GM18499 (cell line): ENCODE data around the gene MAPK12.

Experiments
- ATAC-seq: cut with Tn5 transposase; IDR thresholded peaks from one replicate; pipeline ENCODE4 v1.9.1; 2021; ENCODE audit warnings: moderate number of reproducible peaks; ENCODE audit not compliant: insufficient read depth, unreplicated experiment

Gene MAPK12

DNA sequence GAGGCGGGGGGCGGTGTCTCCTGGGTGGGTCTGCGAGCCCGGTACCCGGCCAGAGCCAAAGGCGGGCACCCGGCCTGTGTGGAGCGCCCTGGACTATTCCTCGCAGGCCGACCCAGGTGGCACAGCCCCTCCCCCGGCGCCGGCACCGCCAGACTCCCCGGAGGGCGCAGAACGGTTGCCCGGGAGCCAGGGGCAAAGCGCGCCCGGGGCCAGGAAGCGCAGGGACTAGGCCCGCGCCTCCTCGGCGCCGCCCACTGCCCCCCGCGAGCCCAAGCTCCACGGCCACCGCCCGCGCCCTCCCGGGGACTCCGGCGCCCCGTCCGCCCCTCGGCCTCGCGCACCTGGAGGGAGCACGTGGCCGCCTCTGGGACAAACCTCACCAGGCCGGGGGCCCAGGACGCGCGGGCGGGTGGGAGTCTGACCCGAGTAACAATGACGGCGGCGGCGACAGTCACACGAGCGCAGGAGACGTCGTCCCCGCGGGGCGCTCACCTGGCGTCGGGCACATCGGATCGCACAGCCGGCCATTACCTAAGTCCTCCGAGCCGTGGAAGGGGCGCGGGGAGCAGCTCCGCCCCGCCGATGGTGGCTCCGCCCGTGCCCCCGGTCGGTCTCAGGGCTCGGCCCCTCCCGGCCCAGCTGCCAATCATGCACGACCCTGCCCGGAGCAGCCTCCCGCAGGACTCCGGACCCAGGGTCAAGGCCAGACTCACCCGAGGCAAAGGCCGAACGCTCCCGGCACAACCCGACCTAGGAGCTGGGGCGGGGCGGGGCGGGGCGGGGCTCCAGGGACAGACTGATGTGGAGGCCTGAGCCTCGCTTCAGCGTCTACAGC, 38.5 kb upstream of the MAPK12 start:
- ATAC-seq, result no peak

DNA sequence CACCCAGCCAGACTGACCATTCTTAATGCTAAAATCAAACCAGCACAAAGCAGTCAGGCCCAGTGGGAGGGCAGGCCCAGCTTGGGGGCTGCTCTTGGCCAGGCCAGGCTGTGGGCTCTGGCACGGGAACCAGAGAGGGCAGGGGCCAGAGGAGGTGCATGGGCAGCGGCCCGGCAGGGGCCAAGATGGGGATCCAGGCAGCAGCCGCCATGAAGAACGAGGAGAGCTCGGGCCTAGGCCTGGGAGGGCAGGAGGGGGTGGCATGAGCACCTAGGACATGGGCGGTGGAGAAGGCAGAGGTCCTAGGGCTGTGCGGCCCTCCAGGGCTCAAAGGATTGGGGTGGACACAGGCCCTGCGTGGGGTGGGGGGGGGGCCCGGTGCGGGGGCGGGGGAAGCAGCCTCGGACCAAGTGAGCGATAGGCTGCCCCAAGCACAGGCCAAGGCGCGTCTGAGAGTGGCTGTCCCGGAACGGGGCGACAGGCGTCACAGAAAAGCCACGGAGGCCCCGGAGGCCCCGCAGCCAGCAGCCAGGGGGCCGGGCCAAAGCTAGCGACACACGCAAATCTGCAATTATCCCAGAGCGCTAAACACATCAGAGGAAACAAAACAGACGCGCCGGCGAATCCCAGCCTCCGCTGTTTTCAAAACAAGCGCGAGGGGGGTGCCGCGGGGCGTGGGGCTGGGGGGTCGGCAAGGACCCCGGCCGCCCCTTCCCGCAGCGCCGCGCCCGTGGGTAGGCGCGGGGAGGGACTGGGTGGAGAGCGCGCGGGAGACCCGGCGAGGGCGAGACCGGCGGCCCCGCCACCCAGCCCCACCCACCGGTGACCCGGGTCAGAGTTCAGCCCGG, 37.7 kb upstream of the MAPK12 start:
- no peak for ATAC-seq

DNA sequence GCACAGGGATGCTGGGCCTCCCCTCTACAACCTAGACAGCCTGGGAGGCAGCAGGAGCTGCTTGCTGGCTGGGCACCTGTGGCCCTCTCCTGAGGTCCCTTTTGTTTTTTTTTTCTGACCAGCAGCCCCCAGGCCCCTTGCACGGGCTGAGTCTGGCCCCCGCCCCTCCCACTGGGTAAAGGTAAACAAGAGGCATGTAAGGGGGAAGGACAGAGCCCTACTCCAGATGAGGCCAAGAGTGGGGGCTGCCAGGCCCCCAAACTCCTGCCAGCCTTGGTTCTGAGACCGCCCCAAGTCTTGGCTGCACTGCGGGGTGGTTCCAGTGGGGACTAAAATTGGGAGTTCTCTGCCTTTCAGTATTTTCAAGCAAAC, 36.8 kb upstream of the MAPK12 start:
- no peak for ATAC-seq

DNA sequence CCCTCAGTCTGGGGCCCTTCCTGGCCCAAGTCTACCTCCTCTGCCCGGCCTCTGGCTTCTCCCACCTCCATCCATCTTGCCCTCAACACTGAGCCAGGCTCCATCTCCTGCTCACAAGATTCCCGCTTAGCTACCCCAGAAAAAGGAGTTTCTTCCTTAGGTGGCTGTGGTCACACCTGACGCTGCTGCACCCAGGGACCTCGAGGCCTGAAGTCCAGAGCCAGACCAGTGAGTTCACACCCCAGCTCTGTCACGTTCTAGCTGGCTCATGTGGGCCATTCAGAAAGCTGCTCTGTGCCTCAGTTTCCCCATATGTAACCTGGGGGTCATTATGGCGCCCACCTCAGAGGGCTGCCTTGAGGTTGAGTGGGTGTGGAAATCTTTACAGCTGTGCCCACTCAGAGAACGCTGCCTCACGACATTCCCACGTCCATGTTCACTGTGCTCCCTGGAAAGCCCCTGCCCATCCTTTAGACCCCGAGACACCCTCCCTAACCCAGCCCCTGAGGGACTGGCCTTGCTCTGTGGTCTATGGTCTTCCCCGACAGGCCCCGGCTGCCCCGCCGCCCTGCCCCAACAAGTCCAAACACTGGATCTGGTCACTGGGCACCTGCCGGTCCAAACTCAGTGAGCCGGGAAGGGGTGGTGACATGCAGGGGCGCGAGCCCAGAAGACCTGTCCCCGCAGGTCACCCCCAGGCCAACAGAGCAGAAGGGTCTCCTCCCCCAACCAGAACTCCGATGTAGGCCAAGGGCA, 36.2 kb upstream of the MAPK12 start:
- ATAC-seq, result no peak

DNA sequence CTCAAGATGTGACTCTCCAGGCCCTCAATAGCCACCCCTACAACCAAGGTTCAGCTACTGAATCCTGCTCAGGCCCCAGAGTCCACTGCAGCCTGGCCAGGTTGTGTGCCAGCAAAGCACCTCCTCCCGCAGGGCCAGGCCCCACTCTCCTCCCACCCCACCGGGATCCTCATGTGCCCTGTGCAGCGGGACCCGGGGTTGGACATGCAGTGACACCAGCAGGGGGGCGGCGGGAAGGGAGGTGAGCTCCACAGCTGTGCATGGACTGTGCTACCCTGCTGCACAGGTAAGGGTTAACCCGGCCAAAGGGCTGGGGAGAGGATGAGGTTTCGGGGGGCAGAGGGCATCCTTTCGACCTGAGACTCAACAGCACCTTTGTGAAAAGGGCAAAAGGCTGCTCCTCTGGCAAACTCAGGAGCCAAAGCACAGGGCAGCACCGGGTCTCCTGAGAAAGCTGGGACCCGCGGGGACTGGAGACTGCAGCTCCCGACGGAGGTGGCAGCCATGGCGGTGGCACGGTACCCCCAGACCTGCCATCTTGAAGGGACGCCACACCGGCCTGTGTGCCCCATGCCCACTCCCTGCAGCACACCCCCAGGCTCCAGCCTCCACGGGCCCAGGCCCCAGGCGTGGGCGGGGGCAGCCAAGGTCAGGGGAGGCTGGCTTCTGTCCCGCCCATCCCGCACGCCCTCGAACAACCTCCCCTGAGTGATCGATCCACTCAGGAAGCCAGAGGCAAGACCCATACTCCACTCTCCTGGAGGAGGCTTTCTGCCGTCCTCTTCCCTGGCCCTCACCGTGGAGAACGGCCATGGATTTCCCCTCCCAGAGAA, 35.4 kb upstream of the MAPK12 start:
- no peak for ATAC-seq

DNA sequence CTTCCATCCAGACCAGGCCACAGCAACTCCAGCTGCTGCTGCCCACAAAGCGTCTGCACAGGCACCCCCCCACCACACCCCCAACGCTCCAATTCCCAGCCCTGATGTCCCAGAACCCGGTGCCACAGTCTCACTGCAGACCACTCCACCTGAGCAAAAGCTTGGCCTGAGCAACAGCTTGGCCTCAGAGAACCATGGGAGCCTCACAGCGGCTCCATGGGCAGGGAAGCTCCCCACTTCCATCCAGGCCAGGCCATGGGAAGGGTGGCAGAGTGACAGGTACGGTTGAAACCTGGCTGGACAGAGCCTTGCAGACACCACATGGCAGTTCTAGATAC, 32.8 kb upstream of the MAPK12 start:
- no peak for ATAC-seq

DNA sequence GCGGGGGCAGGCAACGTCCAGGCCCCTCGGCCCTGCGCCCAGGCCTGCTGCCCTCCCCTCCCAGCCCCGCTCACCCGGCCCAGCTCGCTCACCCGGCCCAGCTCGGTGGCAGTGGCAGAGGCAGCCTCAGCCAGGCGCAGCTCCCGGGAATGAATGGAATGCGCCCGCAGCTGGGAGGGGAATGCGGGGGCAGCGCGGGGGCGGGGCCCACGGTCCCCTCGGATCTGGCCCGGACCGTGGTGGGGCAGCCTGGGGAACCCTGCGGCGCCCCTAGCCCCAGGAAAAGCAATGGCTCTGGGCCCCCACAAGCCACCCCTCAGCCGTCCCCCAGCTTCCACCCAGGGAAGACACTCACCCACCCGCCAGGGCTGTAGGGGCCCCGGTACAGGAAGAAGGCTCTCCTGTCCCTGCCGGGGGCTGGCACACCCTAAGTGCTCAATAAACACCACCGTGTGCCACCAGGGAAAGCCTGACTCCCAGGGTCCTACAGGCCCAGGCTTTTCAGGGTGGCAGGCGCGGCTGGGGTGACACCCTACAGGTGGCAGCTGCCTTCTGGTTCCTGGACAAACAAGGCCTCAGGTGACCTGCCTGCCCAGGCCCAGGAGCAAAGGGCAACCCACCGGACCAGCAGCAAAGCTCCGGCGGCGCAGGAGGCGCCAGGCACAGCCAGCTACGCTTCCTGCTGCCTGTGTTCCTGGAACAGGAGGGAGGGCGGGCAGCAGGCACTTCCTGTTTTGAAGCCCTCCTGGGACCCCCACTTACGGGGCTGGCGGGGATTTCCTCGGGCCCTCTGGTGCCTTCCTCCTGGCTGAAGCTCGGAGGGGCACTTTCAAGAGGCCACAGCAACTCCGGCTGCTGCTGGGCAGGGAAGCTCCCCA, 32.2 kb upstream of the MAPK12 start:
- ATAC-seq, result no peak

DNA sequence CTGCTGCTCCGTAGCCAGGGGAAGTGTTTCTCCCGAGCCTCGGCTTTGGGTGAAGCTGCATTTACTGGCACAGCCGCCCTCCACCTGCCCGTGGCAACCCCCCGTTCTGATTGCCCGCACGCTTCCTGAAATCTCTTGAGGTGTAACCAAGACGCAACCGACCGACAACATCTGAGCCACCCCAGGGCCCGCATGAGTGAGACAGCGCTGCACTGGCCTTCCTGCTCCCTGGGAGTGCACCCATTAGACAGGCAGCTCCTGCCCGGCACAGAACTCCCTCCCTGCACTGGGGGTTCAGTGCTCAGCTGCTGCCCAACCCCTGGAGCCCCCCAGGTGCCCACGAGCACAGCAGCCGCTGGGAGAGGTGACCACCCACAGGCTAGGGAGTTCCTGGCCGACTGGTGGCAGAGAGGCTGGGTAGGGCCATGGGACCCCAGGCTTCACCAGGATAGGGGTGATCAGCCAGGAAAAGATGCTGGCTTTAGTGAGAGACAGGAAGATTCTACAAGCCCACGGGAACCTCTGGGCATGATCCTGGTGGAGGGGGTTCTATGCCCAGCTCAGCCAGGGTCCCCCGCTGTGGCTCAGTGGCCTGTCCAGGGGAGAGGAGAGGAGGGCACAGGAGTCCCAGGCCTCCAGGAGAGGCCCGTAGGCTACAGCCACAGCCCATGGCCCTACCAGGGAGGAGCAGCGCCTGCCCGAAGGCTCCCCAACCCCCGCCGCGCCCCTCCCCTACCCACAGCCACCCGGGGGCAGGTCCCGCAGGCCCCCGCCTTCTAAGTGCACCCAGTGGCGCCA, 31.4 kb upstream of the MAPK12 start:
- ATAC-seq, result no peak

DNA sequence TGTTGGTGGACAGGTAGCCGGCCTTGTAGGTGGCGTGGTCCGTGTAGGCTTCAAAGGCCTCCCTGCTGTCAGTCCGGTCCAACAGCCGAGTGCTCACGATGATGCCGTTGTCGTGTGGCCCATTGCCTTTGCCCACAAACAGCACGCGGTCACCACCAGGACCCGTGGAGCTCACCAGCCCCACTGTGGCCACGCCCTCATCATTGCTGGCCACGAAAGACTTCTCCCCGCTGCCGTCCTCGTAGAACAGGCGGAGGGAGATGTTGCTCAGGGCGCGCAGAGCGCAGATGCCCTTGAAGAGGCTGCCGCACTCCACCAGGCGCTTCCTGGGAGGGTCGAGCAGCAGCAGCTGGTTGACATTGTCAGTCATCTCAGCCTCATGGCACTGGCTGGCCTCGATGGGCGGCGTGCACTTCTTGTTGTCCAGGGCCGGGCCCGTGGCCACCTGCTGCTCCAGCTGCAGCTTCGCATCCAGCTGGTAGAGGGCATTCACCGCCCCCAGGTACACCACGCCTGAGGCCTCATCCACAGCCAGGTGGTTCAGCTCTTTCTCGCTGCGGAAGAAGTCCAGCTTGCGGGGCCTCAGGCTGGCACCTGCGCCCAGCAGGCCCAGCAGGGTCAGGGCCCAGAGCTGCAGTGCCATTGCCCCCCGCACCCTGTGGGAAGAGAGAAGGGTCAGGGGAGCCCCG, 28.6 kb upstream of the MAPK12 start:
- ATAC-seq, result no peak

DNA sequence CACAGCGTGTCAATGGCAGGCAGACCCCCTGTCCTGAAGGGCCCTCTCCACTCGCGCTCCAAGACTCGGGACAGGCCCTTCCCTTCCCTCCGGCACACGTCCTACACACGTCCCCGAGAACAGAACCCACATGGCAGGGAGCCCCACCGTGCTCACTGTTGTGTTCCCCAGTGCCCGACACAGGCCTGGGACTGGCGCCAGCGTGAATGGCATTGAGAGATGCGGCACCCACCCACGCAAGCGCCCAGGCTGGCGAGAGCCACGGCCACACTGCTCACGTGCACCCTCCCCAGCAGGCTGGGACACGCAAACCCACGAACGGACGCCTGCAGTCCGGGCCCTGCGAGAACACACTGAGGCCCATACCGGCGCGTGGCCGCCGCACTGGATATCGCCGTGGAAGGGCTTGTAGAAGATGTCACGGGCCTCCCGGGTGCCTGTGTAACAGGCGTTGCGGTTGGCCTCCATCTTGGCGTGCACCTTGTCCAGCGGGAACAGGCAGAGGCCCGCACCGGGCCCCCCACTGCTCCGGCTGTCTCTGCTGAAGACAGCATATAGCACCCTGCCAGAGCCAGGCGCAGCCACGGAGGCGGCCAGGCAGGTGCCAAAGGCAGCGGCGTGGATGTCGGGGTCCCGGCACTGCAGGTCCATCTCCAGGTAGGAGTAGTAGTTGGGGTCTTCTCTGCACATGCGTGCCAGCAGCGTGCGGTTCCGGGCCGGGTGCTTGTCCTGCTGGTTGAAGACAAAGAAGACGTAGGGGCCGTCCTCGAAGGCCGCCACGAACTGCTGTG, 27.9 kb upstream of the MAPK12 start:
- no peak for ATAC-seq

DNA sequence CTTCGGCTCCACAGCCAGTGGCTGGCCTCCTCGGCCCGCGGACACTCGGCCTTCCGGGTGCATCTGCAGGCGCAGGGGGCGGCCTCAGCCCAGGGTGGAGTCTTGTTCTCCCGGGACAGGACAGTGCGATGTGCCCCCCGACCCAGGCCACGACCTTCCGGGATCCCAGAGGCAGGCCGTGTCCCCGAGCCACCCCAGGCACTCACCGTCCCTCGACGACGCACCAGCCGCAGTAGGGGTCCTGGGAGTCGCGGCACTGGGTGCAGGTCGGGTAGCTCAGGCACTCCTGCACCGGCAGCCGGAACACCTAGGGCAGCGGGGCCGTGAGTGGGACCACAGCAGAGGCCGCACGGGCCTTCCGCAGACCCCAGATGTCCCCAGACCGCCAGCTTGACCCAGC, 26.2 kb upstream of the MAPK12 start:
- ATAC-seq, result no peak

DNA sequence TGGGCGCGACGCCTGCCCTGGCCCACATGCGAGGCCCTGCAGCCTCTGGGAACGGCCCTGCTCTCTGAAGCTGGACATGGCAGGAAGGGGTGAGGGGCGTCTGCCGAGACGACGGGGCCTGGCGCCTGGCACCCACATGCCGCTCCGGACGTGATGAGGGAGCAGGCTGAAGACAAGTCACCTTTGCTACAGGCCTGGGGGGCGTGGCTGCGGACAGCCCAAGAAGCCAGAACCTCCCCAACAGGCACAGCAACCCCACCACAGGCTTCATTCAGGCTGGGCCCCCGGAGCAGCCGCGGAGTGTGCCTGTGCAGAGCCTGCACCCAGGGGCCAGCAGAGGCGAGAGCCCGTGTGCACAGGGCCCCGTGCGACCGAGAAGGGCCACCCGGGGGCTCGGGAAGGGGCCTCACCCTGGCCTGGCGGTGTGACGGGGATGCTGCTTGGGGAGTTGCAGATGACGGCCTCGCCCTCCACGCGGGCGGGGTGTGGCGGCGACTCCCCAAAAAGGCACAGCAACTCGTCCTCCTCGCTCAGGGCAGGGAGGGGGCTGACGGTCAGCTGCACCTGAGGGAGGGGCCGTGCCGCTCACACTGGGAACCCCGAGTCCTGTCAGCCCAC, 25.3 kb upstream of the MAPK12 start:
- no peak for ATAC-seq

DNA sequence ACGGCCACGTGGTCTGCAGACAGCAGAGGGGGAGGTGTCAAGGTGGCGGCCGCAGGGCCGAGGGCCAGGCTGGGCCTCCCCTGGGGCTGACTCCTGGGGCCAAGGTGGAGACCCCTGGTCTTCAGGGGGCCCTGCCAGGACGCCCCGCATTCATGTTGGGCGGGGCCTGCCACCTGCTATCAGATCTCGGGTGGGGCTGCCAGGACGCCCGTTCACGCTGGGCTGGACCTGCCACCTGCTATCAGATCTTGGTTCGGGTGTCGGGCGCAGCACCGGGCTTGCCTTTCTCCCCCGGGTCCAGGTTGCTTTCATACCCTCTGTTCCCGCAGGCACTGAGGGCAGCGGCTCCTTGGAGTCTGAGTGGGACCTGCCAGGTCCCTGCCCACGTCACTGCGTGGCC, 24.8 kb upstream of the MAPK12 start:
- no peak for ATAC-seq

DNA sequence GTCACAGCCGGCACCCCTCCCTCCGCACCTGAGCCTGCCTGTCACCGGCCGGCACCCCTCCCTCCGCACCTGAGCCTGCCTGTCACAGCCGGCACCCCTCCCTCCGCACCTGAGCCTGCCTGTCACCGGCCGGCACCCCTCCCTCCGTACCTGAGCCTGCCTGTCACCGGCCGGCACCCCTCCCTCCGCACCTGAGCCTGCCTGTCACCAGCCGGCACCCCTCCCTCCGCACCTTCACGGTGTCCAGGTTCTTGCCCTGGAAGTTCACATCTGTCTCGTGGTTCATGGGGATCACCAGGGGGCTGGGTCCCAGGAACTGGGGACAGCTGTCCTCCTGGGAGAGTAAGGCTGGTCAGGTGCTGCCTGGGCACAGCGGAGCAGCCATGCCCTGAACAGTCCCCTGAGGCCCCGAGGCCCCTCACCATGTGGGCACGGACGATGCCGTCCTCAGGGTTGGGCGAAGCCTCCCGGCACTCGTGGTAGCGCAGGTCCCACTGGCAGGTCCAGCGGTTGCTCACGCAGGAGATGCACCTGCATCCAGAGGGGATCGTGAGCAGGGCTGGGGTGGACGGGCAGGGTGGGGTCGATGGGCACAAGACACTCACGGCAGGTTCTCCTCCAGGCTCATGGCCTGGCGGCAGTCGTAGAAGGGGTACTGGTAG, 24.2 kb upstream of the MAPK12 start:
- no peak for ATAC-seq

DNA sequence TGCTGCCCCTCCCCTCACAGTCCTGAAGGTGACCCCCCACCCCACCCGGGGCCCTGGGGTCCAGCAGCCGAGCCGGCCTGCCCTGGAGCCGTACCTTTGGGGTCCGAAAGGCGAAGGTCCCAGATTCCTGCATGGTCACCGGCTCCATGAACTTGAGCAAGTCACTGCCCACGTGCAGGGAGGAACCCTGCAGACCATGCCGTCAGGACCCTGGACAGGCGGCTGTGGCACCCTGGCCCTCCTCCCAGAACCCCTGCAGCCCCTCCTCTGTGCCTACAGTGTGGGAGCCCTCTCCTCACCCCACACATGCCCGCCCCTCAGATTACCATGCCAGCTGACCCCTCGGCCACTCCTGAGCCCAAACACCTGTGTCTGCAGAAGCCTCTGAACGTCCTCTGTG, 23.0 kb upstream of the MAPK12 start:
- no peak for ATAC-seq

DNA sequence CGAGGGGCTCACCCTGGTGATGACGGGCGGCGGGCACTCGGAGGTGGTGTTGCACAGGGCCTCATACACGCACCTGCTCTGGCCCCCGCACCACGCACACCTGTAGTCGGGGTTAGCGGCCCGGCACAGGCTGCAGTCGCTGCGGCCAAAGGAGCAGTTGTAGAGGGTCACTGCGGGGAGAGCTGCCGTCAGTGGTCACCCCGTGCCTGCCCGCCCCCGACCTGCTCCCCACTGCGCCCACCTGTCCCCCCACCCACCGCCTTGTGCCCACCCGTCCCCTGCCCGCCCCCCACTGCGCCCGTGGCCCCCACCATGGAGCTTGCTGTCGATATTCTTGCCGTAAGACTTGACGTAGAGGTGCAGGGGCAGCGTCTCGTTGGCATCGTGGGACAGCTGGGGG, 22.3 kb upstream of the MAPK12 start:
- ATAC-seq, result no peak
